HG03108 (cell line): ENCODE data around the gene ATP7B.
"Not testable (repeated sequence)": the region's sequence is repeated elsewhere in the genome, so short reads cannot be mapped to it uniquely, and the experiment has no call there.

ENCODE experiments used
- ATAC-seq: cut with Tn5 transposase; IDR thresholded peaks from one replicate; pipeline ENCODE4 v1.9.1; 2021; ENCODE audit warnings: moderate library complexity; ENCODE audit not compliant: unreplicated experiment

ATP7B gene

DNA sequence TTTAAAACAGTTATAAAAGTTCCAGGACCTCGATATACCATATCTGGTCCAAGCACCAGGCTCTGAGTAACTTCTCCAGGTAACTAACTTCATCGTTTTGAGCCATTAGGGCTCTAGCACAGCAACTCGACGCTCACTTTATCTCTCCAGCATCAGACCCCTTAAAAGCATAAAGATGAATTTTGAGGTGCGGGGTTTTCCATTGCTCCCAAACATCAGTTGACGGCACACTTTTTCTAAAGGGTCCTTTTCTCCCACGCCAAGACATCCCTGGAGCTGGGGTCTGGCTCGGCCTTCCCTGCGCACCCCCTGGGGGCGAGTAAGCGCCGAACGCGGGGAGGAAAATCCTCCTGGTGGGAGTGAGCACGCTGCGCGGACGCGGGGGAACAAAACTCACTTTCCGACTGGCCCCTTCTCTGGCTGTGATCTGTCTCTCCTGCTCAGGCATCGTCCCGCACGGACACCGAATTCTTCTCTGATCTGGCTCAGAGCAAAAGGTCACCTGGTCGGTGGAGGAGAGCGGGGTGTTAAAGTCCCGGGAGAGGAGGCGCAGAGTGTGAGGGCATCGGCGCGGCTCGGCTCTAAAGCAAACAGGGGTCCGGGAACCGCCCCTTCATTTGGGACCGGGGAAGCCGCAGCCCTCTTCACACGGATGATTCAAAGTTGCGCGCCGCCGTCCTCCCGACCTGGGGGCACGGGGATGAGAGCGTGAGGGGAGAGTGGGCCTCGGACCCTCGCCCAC is at the start of gene ATP7B:
ATP7B (minus strand) TSS at position 561 of the 742 bp plus-strand sequence; CDS start at position 448, 113 bp downstream.
- ATAC-seq, result no peak

DNA sequence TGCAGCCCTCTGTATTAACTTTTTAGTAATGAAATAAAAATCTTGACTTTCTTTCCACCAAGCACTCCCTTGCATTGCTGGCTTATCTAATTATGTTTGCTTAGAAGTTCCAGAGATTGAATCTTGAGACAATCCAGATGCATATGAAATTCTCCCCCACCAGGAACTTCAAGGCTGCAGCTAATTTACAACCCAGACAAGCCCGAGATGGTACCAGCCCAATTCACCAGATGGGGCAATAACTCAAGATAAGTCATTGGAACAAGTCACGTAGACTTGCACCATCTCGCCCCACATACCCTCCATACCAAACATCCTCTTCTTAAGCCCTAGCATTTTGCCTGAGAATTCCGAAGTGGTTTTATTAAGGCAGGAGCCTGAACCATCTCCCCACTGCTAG is 42.2 kb upstream of the ATP7B start:
- no peak for ATAC-seq

- no peak for ATAC-seq
Measured at GRCh38 chr13:52051400-52051799, 40.1 kb upstream of the ATP7B start.

DNA sequence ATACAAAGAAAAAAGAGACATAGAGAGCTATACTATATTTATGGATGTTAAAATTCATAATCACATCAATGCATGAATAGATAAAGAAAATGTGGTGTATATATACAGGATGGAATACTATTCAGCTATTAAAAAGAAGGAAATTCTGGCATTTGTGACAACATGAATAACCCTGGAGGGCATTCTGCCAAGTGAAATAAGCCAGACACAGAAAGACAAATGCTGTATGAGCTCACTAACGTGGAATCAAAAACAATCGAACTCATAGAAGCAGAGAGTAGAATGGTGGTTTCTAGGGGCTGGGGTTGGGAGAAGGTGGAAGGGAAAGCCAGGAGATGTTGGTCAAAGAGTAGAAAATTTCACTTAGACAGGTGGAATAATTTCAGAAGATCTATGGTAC is 37.3 kb upstream of the ATP7B start:
- no peak for ATAC-seq

- no peak for ATAC-seq
Measured at GRCh38 chr13:52047463-52047862, 36.2 kb upstream of the ATP7B start.

DNA sequence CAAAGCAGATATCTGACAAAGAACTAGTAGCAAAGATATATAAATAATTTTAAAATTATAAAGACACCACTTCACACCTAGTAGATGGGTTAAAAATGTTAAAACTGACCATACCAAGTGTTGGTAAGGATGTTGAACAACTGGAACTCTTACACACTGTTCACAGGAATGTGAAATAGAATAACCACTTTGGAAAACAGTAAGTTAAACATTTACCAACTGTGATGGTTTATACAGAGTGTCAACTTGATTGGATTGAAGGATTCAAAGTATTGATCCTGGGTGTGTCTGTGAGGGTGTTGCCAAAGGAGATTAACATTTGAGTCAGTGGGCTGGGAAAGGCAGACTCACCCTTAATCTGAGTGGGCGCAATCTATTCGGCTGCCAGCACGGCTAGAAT is 32.4 kb upstream of the ATP7B start:
- no peak for ATAC-seq

DNA sequence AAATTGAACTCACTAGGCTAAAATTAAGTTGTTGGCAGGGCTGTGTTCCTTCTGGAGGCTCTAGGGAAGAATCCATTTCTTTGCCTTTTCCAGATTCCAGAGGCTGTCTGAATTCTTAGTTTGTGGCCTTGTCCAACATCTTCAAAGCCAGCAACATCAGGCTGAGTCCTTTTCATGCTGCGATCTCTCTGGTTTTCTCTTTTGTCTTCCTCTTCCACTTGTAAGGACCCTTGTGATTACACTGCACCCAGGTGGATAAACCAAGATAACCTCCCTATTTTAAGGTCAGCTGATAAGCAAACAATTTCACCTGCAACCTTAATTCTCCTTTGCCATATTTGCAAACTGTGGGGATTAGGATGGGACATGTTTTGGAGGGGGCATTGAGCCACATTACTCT is 24.8 kb upstream of the ATP7B start:
- ATAC-seq, result no peak

GRCh38 chr13:52034616-52035226 is 23.5 kb upstream of the ATP7B start:
- ATAC-seq, result no peak

DNA sequence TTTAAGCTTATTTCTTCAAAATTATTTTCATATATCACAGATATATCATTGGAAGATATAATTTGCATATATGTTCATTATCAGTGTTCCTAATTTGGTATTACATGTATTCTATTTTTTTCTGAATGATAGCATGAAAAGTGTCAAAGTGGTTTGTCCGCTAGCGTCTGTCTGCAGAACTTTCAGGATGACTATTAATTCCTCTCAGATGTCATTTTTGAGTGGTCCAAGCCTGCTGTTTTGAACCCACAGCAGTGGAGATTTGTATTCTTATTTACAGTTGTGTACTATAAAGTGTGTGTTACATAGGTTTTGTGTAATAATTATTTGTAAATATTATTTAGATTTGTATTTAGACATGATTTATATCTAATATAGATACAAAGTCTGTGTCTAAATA is 21.8 kb upstream of the ATP7B start:
- ATAC-seq, result no peak

GRCh38 chr13:52030401-52030800 is 19.2 kb upstream of the ATP7B start:
- not testable (repeated sequence) for ATAC-seq

DNA sequence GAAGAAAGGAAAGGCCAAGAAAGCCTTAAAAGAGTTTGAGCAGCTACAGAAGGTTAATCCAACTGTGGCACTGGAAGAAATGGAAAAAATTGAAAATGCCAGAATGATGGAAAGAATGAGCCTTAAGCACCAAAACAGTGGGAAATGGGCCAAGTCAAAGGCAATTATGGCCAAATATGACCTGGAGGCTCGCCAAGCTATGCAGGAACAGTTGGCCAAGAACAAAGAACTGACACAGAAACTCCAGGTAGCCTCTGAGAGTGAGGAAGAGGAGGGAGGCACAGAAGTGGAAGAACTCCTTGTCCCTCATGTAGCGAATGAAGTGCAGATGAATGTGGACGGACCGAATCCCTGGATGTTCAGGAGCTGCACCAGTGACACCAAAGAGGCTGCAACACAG is 18.3 kb upstream of the ATP7B start:
- ATAC-seq, result no peak

GRCh38 chr13:52027832-52028231 is 16.6 kb upstream of the ATP7B start:
- ATAC-seq, result no peak

- no peak for ATAC-seq
Measured at GRCh38 chr13:52026246-52026626, 15.0 kb upstream of the ATP7B start.

DNA sequence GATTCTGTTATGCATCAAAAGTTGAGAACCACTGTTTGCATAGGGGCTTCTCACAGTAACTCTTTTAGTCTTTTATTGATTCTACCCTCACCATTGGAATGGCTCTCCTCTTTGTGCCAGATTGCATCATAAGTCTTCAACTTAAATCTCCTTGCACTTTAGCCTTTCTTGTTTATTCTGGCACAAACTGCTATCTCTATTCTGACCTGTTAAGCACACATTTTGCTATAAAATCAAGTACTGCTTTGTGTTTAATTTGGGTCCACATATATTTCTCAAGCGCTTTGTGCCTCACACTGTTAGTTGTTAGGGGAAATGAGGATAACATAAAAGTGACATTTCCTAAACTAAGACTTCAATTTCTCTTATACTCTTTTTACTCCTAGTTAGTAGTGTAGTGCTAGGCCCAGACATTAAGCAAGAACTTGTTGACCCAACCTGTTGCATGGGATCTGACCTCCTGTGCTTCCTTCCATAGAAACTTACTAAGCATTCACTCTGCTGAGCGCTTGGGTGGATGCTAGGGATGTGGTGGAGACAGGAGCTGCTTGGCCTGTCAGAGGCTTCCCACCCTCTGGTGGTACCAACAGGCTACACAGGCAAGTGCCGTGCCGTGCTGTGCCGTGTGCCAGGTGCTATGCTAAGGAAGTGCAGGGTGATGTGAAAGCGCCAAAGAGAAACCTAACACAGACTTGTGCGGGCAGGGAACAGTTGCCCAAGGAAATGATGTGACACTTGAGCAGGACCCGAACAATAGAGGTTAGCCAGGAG is 14.4 kb upstream of the ATP7B start:
- ATAC-seq, result no peak

GRCh38 chr13:52024481-52024880 is 13.2 kb upstream of the ATP7B start, which contains the start of gene UTP14C:
TSS of gene UTP14C (plus strand) at chr13:52024691. CDS start at chr13:52028805, 4,114 bp downstream.
- no peak for ATAC-seq

- no peak for ATAC-seq
Measured at GRCh38 chr13:52022356-52022755, 11.1 kb upstream of the ATP7B start.

DNA sequence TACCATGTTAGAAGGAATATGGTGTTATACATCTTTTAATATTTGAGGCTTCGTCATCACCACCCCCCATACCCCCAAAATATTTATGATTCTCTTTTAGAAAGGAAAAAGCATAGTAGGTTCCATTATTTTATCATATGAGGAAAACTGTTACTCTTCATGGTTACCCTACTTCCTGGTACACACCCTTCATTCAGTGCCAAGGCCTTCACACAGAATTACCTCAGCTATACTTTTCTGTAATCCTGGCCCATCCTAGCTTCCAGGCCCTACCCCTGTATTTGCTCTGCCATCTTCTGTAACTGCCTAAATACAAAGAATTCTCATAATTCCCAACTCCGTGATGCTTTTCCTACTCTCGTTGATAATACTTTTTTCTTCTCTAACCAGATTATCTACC is 8.9 kb upstream of the ATP7B start:
- no peak for ATAC-seq

DNA sequence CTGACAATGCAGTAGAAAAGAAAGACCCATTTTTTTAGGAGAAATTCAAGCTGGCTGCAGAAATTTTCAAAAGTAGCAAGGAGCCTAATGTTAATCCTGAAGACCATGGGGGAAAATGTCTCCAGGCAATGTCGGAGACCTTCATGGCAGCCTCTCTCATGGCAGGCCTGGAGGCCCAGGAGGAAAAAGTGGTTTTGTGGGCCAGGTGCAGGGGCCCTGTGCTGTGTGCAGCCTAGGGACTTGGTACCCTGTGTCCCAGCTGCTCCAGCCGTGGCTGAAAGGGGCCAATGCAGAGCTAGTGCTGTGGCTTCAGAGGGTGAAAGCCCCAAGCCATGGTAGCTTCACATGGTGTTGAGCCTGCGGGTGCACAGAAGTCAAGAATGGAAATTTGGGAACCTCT is 5.0 kb upstream of the ATP7B start:
- no peak for ATAC-seq

GRCh38 chr13:52012512-52012836 is 1.2 kb upstream of the ATP7B start:
- ATAC-seq, result no peak

DNA sequence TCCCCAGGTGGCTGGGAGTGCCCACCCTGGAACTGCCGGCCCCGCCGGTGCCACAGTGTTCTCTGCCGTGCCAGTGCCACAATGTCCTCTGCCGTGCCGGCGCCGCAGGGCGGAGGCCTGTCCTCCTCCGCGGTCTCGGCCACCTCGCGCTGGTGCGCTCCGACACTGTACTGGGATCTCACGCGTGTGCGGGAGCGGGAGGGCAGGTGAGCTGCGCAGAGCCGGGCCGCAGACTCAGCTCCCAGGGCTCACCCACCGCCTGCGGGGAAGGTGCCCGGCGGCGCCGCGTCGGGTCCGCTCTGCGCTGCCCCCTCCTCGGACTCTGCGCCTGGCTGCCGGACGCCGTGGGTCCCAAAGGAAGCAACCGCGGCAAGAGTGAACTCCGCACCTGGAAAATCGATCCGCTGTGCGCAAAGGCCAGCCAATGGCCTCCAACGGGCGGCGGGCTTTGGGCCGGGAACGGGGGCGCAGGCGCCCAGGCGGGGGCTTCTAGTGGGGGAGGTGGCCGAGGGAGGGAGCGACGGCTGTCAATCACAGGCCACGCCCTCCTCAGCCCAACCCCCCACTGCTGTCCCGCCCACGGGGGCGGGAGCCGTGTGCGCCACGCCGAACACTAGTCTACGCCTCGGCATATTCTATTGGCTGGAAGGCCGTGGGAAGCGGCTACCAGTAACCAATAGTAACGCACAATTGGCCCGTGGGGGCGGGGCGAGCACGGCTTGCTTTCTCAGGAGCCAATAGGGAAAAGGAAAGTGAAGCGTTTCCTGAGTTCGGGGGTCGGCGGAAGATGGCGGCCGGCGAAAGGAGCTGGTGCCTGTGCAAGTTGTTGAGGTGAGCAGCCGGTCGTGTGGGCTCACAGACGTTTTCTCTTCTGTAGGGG is 622 bp upstream of the ATP7B start, which contains the start of gene ALG11:
ALG11 (plus strand) TSS at position 767 of the 880 bp plus-strand sequence; CDS start at position 788, 21 bp downstream.
- peak; percentile 99 for ATAC-seq

DNA sequence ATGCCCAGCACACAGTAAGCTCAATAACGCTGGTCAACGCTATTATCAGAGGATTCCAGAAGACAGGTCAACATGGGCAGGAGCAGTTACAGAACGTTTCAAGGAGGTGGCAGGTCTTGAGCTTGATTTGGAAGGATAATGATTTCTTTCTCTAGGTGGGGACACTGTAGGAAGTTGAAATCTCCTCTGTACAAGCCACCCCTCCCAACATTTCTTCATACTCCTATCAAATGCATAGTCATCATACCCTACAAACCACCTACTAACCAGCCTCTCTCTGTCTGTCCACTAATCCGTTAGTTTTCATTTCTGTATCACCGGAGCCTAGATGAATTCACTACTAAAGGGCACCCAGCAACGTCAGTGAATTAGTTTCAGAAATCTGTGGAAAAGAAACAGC is 1.3 kb downstream of the ATP7B start:
- ATAC-seq, result no peak
